ENCODE measurements around the gene MS4A10.

The MS4A10 gene

GRCh38 chr11:60783911-60784310 is 1.2 kb upstream of the MS4A10 start:
- TF ChIP-seq TAF1 (IDR thresholded peaks at IDR 0.05; ENCODE audit: borderline replicate concordance, insufficient read depth, low read length) (no peak), REST (IDR thresholded peaks at IDR 0.05; ENCODE audit: insufficient read depth in 1 of 2, low read depth in 2 of 2, low read length in 2 of 2) (no peak), POLR2AphosphoS5 (IDR thresholded peaks at IDR 0.05; ENCODE audit: low read depth, low read length) (no peak), FOXP2 (optimal IDR thresholded peaks at IDR 0.05; ENCODE audit: borderline replicate concordance, extremely low read depth, extremely low read length, insufficient read depth) (no peak), SIN3A (IDR thresholded peaks at IDR 0.05; ENCODE audit: borderline replicate concordance, insufficient read depth, low read length) (no peak)

GRCh38 chr11:60785806-60786361 is 751 bp downstream of the MS4A10 start:
- no peak for TF ChIP-seq REST (IDR thresholded peaks at IDR 0.05; ENCODE audit: insufficient read depth in 1 of 2, low read depth in 2 of 2, low read length in 2 of 2)
- no peak for TF ChIP-seq SIN3A (IDR thresholded peaks at IDR 0.05; ENCODE audit: borderline replicate concordance, insufficient read depth, low read length)
- TF ChIP-seq FOXP2 (optimal IDR thresholded peaks at IDR 0.05; ENCODE audit: borderline replicate concordance, extremely low read depth, extremely low read length, insufficient read depth), result no peak
- no peak for TF ChIP-seq POLR2AphosphoS5 (IDR thresholded peaks at IDR 0.05; ENCODE audit: low read depth, low read length)
- no peak for TF ChIP-seq TAF1 (IDR thresholded peaks at IDR 0.05; ENCODE audit: borderline replicate concordance, insufficient read depth, low read length)

DNA sequence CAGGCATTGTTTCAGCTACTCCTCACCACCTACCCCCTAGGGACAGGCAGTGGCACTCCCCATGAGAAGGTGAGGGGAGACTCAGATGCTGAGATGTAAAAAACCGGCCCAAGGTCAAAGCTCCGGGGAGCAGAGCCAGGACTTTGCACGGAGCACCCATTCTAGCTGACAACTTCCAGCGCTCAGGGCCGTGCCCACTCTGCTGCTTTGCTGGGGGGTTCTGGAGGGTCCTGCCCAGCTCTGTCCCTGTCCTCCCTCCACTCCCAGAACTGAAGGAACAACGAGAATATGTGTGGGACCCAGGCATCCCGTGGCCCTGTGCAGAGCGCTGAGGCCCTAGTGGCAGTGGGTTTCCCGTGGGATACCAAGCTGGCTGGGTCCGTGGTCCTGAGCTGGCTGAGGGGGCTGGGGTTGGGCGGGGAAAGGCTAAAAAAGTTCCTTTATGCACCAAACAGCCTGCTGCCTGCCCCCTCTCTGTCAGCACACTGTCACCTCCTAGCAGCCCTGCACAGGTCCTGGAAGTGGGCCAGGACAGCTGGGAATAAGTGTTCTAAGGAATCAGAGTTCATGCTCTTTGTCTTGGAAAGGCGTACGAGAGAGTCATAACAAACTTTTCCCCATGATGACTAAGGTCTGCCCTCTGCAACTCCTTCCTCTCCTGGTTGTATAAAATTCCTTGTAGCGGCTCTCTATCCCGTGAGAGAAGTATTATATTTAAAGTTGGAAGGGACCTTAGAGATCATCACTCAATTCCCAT is 1.9 kb downstream of the MS4A10 start:
- TF ChIP-seq SIN3A (IDR thresholded peaks at IDR 0.05; ENCODE audit: borderline replicate concordance, insufficient read depth, low read length) (no peak), FOXP2 (optimal IDR thresholded peaks at IDR 0.05; ENCODE audit: borderline replicate concordance, extremely low read depth, extremely low read length, insufficient read depth) (no peak), TAF1 (IDR thresholded peaks at IDR 0.05; ENCODE audit: borderline replicate concordance, insufficient read depth, low read length) (no peak), REST (IDR thresholded peaks at IDR 0.05; ENCODE audit: insufficient read depth in 1 of 2, low read depth in 2 of 2, low read length in 2 of 2) (no peak), POLR2AphosphoS5 (IDR thresholded peaks at IDR 0.05; ENCODE audit: low read depth, low read length) (no peak)

- TF ChIP-seq SIN3A (IDR thresholded peaks at IDR 0.05; ENCODE audit: borderline replicate concordance, insufficient read depth, low read length) (no peak), FOXP2 (optimal IDR thresholded peaks at IDR 0.05; ENCODE audit: borderline replicate concordance, extremely low read depth, extremely low read length, insufficient read depth) (no peak), TAF1 (IDR thresholded peaks at IDR 0.05; ENCODE audit: borderline replicate concordance, insufficient read depth, low read length) (no peak), REST (IDR thresholded peaks at IDR 0.05; ENCODE audit: insufficient read depth in 1 of 2, low read depth in 2 of 2, low read length in 2 of 2) (no peak), POLR2AphosphoS5 (IDR thresholded peaks at IDR 0.05; ENCODE audit: low read depth, low read length) (no peak)
Observed at GRCh38 chr11:60788401-60789125, 3.4 kb downstream of the MS4A10 start.
